ENCODE data around the gene NCAM1. TPM values are rescaled to one million over a fixed set of nuclear protein-coding genes. Genes with fewer than 3 reads are reported as not detected.

NCAM1 gene
- total RNA-seq, 1 experiment from 2014 or later: 0.22 TPM

GRCh38 chr11:113213549-113213948 lies 252.3 kb downstream of the NCAM1 start:
- H3K9ac ChIP-seq (ENCODE audit: low read length): no peak overlapping the region
- no peak for TF ChIP-seq POLR2A (IDR thresholded peaks at IDR 0.05; ENCODE audit: borderline replicate concordance, extremely low read depth, insufficient read depth, insufficient read length)
- H3K9me3 ChIP-seq (ENCODE audit: control insufficient read depth in 1 of 2, insufficient read depth in 1 of 2, low read depth in 1 of 2, low read length in 2 of 2): no peaks in the 10 kb centered on the region
- H3K4me2 ChIP-seq (ENCODE audit: low read length): no peak overlapping the region
- H3K36me3 ChIP-seq (ENCODE audit: control insufficient read depth in 1 of 2, insufficient read depth in 2 of 2, low read length in 2 of 2): no peaks in the 10 kb centered on the region
- H3K27ac ChIP-seq (ENCODE audit: low read depth, low read length): no peak overlapping the region
- ChIA-PET POLR2A (no interaction called here), CTCF (no interaction called here), RAD21 (ENCODE audit: low non-redundant PET in 1 of 2, low total read pairs in 2 of 2, uncharacterized antibody in 2 of 2, unreplicated experiment in 2 of 2) (no interaction called here)
- peaks cover 27% of the 10 kb centered on the region for H3K27me3 ChIP-seq (ENCODE audit: insufficient read depth, low read length)
- intact Hi-C loops (cut with micrococcal nuclease): no loop called here
- BruUV-seq (replicated peaks): no TSS peak
- no peak overlapping the region for H3K4me3 ChIP-seq (replicated peaks in 1 of 2; ENCODE audit: low read depth in 1 of 2, low read length in 2 of 2)
- H4K20me1 ChIP-seq (ENCODE audit: insufficient read depth): no peaks in the 10 kb centered on the region
- H3K4me1 ChIP-seq (ENCODE audit: control insufficient read depth in 1 of 2, insufficient read depth in 2 of 2, low read length in 2 of 2): no peaks in the 10 kb centered on the region
- H3K9me2 ChIP-seq (ENCODE audit: insufficient read depth): no peaks in the 10 kb centered on the region
- DNase-seq (ENCODE audit: low read depth, low spot score) (no peak), ATAC-seq (no peak)
- no peak overlapping the region for H2AFZ ChIP-seq (ENCODE audit: low read depth, low read length, poor library complexity, severe bottlenecking)
- H3K79me2 ChIP-seq (ENCODE audit: insufficient read depth, low read length): no peaks in the 10 kb centered on the region

GRCh38 chr11:113222241-113222640 lies 261.0 kb downstream of the NCAM1 start:
- RAD21 ChIA-PET (ENCODE audit: low non-redundant PET in 1 of 2, low total read pairs in 2 of 2, uncharacterized antibody in 2 of 2, unreplicated experiment in 2 of 2): no interaction called here
- Histone ChIP-seq H3K27ac (ENCODE audit: low read depth, low read length) (no peak overlapping the region), H3K9me3 (ENCODE audit: control insufficient read depth in 1 of 2, insufficient read depth in 1 of 2, low read depth in 1 of 2, low read length in 2 of 2) (no peaks in the 10 kb centered on the region), H3K36me3 (ENCODE audit: control insufficient read depth in 1 of 2, insufficient read depth in 2 of 2, low read length in 2 of 2) (no peaks in the 10 kb centered on the region), H2AFZ (ENCODE audit: low read depth, low read length, poor library complexity, severe bottlenecking) (no peak overlapping the region), H3K4me3 (replicated peaks in 1 of 2; ENCODE audit: low read depth in 1 of 2, low read length in 2 of 2) (no peak overlapping the region), H3K4me1 (ENCODE audit: control insufficient read depth in 1 of 2, insufficient read depth in 2 of 2, low read length in 2 of 2) (no peaks in the 10 kb centered on the region), H3K4me2 (ENCODE audit: low read length) (no peak overlapping the region), H4K20me1 (ENCODE audit: insufficient read depth) (no peaks in the 10 kb centered on the region), H3K9me2 (ENCODE audit: insufficient read depth) (no peaks in the 10 kb centered on the region), H3K79me2 (ENCODE audit: insufficient read depth, low read length) (no peaks in the 10 kb centered on the region), H3K9ac (ENCODE audit: low read length) (no peak overlapping the region), H3K27me3 (ENCODE audit: insufficient read depth, low read length) (peaks cover 39% of the 10 kb centered on the region)
- no peak for TF ChIP-seq ELF1 (IDR thresholded peaks at IDR 0.05; ENCODE audit: borderline replicate concordance, low read depth)
- no peak for TF ChIP-seq POLR2AphosphoS5 (IDR thresholded peaks at IDR 0.05; ENCODE audit: low read depth, low read length)
- no peak for TF ChIP-seq ZBTB33 (IDR thresholded peaks at IDR 0.05; ENCODE audit: extremely low read depth, insufficient replicate concordance, low read length)
- no peak for TF ChIP-seq EZH2 (IDR thresholded peaks at IDR 0.05)
- no peak for TF ChIP-seq CTCF (IDR thresholded peaks at IDR 0.05 in 2 of 3, conservative IDR thresholded peaks at IDR 0.05 in 1 of 3; ENCODE audit: borderline replicate concordance in 1 of 3, insufficient read depth in 1 of 3, low read depth in 2 of 3, low read length in 2 of 3)
- TF ChIP-seq FOSL1 (IDR thresholded peaks at IDR 0.05; ENCODE audit: low read depth): no peak
- no peak for TF ChIP-seq RAD21 (IDR thresholded peaks at IDR 0.05; ENCODE audit: low read depth)
- TF ChIP-seq REST (IDR thresholded peaks at IDR 0.05; ENCODE audit: low read depth): no peak
- TF ChIP-seq EGR1 (IDR thresholded peaks at IDR 0.05; ENCODE audit: low read depth): no peak
- TF ChIP-seq CEBPB (IDR thresholded peaks at IDR 0.05; ENCODE audit: low read depth): no peak
- POLR2A ChIA-PET: no interaction called here
- intact Hi-C loops (cut with micrococcal nuclease): no loop called here
- CTCF ChIA-PET: no interaction called here
- DNase-seq (ENCODE audit: low read depth, low spot score): no peak
- no peak for ATAC-seq
- BruUV-seq (replicated peaks): no TSS peak
